Mammary epithelial cell (primary cell): Measurements from ENCODE around the gene POU2F3.

Experiments used
- CTCF ChIP-seq, 2 donors: IDR thresholded peaks in 1 of 2; conservative IDR thresholded peaks in 1 of 2; 2 replicates each; pipeline ENCODE4 v1.5.1; 2011 to 2012; ENCODE audit warnings: inconsistent platforms in 2 of 2, low read length in 2 of 2, mild to moderate bottlenecking in 2 of 2, control low read depth in 1 of 2, low read depth in 1 of 2; ENCODE audit not compliant: insufficient read depth in 1 of 2; ENCODE audit errors: extremely low read depth in 1 of 2
- EZH2 ChIP-seq: IDR thresholded peaks from 2 replicates; pipeline ENCODE4 v1.6.1; 2012; ENCODE audit warnings: low read length, inconsistent platforms, borderline replicate concordance

- TF ChIP-seq CTCF (conservative IDR thresholded peaks at IDR 0.05 in 1 of 2, IDR thresholded peaks at IDR 0.05 in 1 of 2; ENCODE audit: extremely low read depth in 1 of 2, insufficient read depth in 1 of 2, low read depth in 1 of 2, low read length in 2 of 2), result no peak
- no peak for TF ChIP-seq EZH2
These were observed 15.0 kb downstream of the POU2F3 start for GRCh38 chr11:120254788-120255518.
